C4-2B (cell line): Measurements from ENCODE around the gene DUSP6.

Source experiments
- CTCF ChIP-seq: fragments of 450-650 bp; conservative IDR thresholded peaks from 2 replicates; pipeline ENCODE4 v1.5.1; 2017; ENCODE audit warnings: mild to moderate bottlenecking
- ZFX ChIP-seq: fragments of 450-650 bp; IDR thresholded peaks from 2 replicates; pipeline ENCODE4 v1.6.1; 2017

- TF ChIP-seq CTCF (no peak), ZFX (no peak)
Observed at GRCh38 chr12:89309440-89309802, 42.9 kb downstream of the DUSP6 start.
